Activated CD8-positive, alpha-beta T cell treated with anti-CD3 and anti-CD28 coated beads for 36 hours (primary cell): Measurements from ENCODE around the gene PPARD. TPM values are rescaled to one million over a fixed set of nuclear protein-coding genes. Genes with fewer than 3 reads are reported as not detected.
A peak's percentile ranks its signal among the peaks of the same experiment; 100 is the strongest.
"Not testable (repeated sequence)": the region's sequence is repeated elsewhere in the genome, so short reads cannot be mapped to it uniquely, and the experiment has no call there.

Experiments
- ATAC-seq: fragments of 200-7000 bp; cut with Tn5 transposase; one replicate; pipeline ENCODE4 v1.10.0; 2021; ENCODE audit warnings: mild to moderate bottlenecking, moderate library complexity
- CTCF ChIA-PET: fragments of 350-600 bp; sonication (Branson Sonifier 250); formaldehyde crosslinking; loops from one replicate; lab custom pipeline; 2021; ENCODE audit warnings: antibody characterized with exemption; lab: Charles Lee
- POLR2A ChIA-PET: fragments of 350-600 bp; sonication (Branson Sonifier 250); formaldehyde crosslinking; loops from one replicate; lab custom pipeline; 2021; ENCODE audit warnings: antibody characterized with exemption; lab: Charles Lee
- DNase-seq: peaks from one replicate; pipeline ENCODE4 v3.0.0-alpha.2; 2020
- H3K27ac Mint-ChIP-seq: one replicate; pipeline ENCODE4 v1.8.0; 2021; ENCODE audit warnings: mild to moderate bottlenecking, mixed read lengths
- H3K27me3 Mint-ChIP-seq: one replicate; pipeline ENCODE4 v1.8.0; 2021; ENCODE audit warnings: mixed read lengths
- H3K36me3 Mint-ChIP-seq: one replicate; pipeline ENCODE4 v1.8.0; 2021; ENCODE audit warnings: low read depth, mixed read lengths
- H3K4me1 Mint-ChIP-seq: one replicate; pipeline ENCODE4 v1.8.0; 2021; ENCODE audit warnings: low read depth, mixed read lengths
- H3K4me3 Mint-ChIP-seq: one replicate; pipeline ENCODE4 v1.8.0; 2021; ENCODE audit warnings: mild to moderate bottlenecking, moderate library complexity, mixed read lengths
- H3K9me3 Mint-ChIP-seq: one replicate; pipeline ENCODE4 v1.8.0; 2021; ENCODE audit warnings: mixed read lengths
- intact Hi-C: fragments of 100-400 bp; cut with micrococcal nuclease; formaldehyde crosslinking; loops from one replicate; pipeline ENCODE4 v1.10.0; 2022
- total RNA-seq, 2 experiments: library from RNA; stranded (reverse); gene quantifications; one replicate each; pipeline ENCODE4 v1.2.3, GENCODE V29; 2021
- TF ChIP-seq, protein P1 (sequence below): fragments of 200-600 bp; IDR thresholded peaks from one replicate; pipeline ENCODE4 v1.8.0; 2022; ENCODE audit warnings: antibody characterized with exemption, mild to moderate bottlenecking

The PPARD gene
- total RNA-seq, 2 experiments from 2014 or later: 26.6 to 26.7 TPM

DNA sequence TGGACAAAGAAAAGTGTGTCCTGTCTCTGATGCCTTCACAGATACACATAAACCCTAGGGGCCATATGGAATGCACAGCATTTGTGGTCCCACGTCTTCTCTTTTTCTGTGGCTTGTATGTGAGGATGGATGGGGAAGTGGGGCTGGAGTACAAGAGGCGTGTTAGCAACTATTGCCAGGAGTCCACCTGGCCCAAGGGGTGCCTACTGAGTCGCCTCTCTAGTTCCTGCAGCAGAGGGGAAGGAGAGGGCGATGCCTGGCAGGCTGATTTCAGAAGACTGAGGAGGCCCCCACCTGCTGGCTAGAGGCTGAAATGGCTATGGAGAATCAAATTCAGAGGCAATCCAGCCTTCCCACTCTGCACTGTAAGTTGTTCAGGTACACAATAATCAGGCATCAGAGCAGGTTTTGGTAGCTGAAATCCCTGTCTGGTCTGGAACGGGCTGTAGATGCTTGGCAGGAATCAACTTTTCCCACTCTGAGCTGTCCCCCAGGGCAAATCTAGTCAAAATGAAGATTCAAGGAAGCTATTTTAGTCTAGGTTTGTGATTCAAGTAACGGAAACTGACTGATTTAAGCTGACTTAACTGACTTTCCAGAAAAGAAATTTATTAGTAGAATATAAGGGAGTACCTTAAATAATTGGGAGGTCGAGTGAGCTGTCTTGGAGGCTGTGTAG is 14.9 kb upstream of the PPARD start:
- ATAC-seq (peak; percentile 95), DNase-seq (peak; percentile 88)
- Mint-ChIP-seq H3K27ac (peak overlapping the region; percentile 68), H3K36me3 (peaks cover 17% of the 10 kb centered on the region), H3K4me1 (peaks cover 18% of the 10 kb centered on the region), H3K9me3 (no peaks in the 10 kb centered on the region), H3K27me3 (no peaks in the 10 kb centered on the region), H3K4me3 (no peak overlapping the region)
- ChIA-PET POLR2A (interaction anchor here (1.2 to 3.2 kb wide), 5 partner anchors 17 to 122 kb away, joined by 3 to 19 read pairs (median 7); partner anchors contain the start of gene DEF6), CTCF (interaction anchor here (0.7 to 16.8 kb wide), 19 partner anchors 9 to 195 kb away, joined by 3 to 241 read pairs (median 10); partner anchors contain the start of genes DEF6, FANCE, PPARD and RPL10A)
- intact Hi-C loops: loop anchor here (1.0 kb wide), 1 partner anchor 30 kb away; the partner anchor contains the start of gene DEF6
- TF ChIP-seq, protein P1, sequence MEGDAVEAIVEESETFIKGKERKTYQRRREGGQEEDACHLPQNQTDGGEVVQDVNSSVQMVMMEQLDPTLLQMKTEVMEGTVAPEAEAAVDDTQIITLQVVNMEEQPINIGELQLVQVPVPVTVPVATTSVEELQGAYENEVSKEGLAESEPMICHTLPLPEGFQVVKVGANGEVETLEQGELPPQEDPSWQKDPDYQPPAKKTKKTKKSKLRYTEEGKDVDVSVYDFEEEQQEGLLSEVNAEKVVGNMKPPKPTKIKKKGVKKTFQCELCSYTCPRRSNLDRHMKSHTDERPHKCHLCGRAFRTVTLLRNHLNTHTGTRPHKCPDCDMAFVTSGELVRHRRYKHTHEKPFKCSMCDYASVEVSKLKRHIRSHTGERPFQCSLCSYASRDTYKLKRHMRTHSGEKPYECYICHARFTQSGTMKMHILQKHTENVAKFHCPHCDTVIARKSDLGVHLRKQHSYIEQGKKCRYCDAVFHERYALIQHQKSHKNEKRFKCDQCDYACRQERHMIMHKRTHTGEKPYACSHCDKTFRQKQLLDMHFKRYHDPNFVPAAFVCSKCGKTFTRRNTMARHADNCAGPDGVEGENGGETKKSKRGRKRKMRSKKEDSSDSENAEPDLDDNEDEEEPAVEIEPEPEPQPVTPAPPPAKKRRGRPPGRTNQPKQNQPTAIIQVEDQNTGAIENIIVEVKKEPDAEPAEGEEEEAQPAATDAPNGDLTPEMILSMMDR: peak; percentile 76

DNA sequence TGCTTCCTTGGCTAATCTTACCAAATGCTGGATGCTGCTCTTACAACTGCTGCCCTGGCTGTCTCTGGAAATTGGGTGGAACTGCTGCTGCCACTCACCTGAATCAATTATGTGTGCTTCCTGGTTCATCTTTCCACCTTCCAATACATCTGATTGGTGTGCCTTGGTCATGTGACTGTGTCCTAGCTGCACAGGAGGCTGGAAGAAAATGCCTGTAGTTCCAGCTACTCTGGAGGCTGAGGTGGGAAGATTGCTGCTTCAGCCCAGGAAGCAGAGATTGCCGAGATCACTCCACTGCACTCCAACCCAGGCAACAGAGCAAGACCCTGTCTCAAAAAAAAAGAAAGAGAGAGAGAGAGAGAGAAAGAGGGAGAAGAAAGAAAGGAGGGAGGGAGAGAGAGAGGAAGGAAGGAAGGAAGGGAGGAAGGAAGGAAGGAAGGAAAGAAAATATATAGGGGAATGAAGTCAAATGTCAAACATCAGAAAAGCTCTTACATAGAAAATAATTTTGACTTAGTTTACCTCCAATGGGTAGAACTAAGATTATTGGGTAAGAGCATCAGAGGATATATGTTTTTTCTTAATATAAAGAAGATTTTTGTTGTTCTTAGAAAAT is 14.1 kb upstream of the PPARD start:
- peaks cover 24% of the 10 kb centered on the region for H3K4me1 Mint-ChIP-seq
- CTCF ChIA-PET: interaction anchor here (0.7 to 16.8 kb wide), 19 partner anchors 9 to 267 kb away, joined by 3 to 241 read pairs (median 10); partner anchors contain the start of genes DEF6, FANCE, PPARD and RPL10A
- no peaks in the 10 kb centered on the region for H3K27me3 Mint-ChIP-seq
- ATAC-seq (no peak), DNase-seq (no peak)
- H3K4me3 Mint-ChIP-seq: no peak overlapping the region
- POLR2A ChIA-PET: interaction anchor here (0.7 to 3.2 kb wide), 6 partner anchors 18 to 564 kb away, joined by 3 to 19 read pairs (median 6); partner anchors contain the start of gene DEF6
- intact Hi-C loops: no loop called here
- peaks cover 15% of the 10 kb centered on the region for H3K36me3 Mint-ChIP-seq
- peak overlapping the region; percentile 14 for H3K27ac Mint-ChIP-seq
- TF ChIP-seq, protein P1: no peak
- H3K9me3 Mint-ChIP-seq: no peaks in the 10 kb centered on the region

DNA sequence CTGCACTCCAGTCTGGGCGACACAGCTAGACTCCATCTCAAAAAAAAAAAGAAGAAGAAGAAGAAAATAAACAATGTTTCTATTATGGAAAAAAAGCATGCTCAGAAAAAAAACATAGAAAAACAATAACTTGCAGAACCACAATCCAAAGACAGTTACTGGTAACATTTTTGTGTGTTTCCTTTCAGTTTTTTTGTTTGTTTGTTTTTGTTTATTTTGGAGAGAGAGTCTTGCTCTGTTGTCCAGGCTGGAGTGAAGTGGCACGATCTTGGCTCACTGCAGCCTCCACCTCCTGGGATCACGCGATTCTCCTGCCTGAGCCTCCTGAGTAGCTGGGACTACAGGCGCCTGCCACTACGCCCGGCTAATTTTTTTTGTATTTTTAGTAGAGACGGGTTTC is 13.4 kb upstream of the PPARD start:
- H3K9me3 Mint-ChIP-seq, ATAC-seq, H3K27me3 Mint-ChIP-seq, DNase-seq, intact Hi-C loops, H3K4me3 Mint-ChIP-seq, H3K27ac Mint-ChIP-seq: not testable (repeated sequence)
- H3K4me1 Mint-ChIP-seq: peaks cover 26% of the 10 kb centered on the region
- peaks cover 13% of the 10 kb centered on the region for H3K36me3 Mint-ChIP-seq
- ChIA-PET CTCF (interaction anchor here (0.7 to 16.8 kb wide), 10 partner anchors 10 to 266 kb away, joined by 3 to 241 read pairs (median 14); partner anchors contain the start of genes DEF6, PPARD and RPL10A), POLR2A (interaction anchor here (0.7 to 3.2 kb wide), 5 partner anchors 19 to 563 kb away, joined by 3 to 19 read pairs (median 7); partner anchors contain the start of gene DEF6)

DNA sequence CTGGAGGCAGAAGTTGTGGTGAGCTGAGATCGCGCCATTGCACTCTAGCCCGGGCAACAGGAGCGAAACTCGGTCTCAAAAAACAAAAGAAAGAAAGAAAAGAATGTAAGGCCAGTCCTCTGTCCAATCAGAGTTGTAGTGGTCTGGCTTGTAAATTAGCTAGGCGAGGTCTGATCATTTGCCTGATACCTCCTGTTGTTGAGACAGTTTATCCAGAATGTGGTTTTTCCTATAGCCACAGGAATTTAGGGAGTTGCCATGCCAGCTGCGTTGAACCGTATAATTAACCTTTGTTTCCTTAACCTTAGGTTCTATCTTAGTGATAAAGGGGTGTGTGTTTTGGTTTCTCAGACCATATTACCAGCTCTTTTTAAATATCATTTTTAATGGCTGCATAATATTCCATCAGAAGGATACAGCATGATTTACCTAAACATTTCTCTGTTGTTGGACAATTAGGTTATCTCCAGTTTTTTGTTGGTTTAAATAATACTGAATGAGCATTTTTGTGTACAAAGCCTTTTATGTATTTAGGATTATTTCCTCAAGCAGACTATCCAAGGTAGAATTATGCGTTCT is 11.7 kb upstream of the PPARD start:
- Mint-ChIP-seq H3K27ac (no peak overlapping the region), H3K9me3 (peaks cover 4% of the 10 kb centered on the region), H3K4me1 (peaks cover 26% of the 10 kb centered on the region), H3K4me3 (no peak overlapping the region), H3K36me3 (peaks cover 9% of the 10 kb centered on the region), H3K27me3 (no peaks in the 10 kb centered on the region)
- TF ChIP-seq, protein P1: no peak
- DNase-seq: no peak
- intact Hi-C loops: no loop called here
- ATAC-seq: no peak
- CTCF ChIA-PET: interaction anchor here (1.0 to 16.8 kb wide), 7 partner anchors 10 to 118 kb away, joined by 3 to 241 read pairs (median 7); partner anchors contain the start of genes DEF6 and PPARD
- POLR2A ChIA-PET: interaction anchor here (1.2 to 2.5 kb wide), 3 partner anchors 27 to 141 kb away, joined by 3 to 7 read pairs (median 3); partner anchors contain the start of gene RPL10A

DNA sequence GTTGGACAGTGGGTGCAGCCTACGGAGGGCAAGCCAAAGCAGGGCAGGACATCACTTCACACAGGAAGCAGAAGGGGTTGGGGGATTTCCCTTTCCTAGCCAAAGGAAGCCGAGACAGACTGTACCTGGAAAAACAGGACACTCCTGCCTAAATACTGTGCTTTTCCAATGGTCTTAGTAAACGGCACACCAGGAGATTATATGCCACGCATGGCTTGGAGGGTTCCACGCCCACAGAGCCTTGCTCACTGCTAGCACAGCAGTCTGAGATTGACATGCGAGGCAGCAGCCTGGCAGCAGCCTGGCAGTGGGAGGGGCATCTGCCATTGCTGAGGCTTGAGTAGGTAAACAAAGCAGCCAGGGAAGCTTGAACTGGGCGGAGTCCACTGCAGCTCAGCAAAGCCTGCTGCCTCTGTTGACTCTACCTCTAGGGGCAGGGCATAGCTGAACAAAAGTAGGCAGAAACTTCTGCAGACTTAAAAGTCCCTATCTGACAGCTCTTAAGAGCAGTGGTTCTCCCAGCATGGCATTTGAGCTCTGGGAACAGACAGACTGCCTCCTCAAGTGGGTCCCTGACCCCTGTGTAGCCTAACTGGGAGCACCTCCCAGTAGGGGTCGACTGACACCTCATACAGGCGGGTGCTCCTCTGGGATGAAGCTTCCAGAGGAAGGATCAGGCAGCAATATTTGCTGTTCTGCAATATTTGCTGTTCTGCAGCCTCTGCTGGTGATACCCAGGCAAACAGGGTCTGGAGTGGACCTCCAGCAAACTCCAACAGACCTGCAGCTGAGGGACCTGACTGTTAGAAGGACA is 10.1 kb upstream of the PPARD start:
- Mint-ChIP-seq H3K4me1 (peaks cover 28% of the 10 kb centered on the region), H3K27ac (peak overlapping the region; percentile 34)
- intact Hi-C loops, H3K27me3 Mint-ChIP-seq, H3K9me3 Mint-ChIP-seq, H3K36me3 Mint-ChIP-seq, H3K4me3 Mint-ChIP-seq: not testable (repeated sequence)
- POLR2A ChIA-PET: interaction anchor here (0.7 to 2.5 kb wide), 4 partner anchors 14 to 140 kb away, joined by 3 to 7 read pairs (median 4); partner anchors contain the start of gene RPL10A
- ATAC-seq (peak; percentile 70), DNase-seq (peak; percentile 65)
- CTCF ChIA-PET: interaction anchor here (0.8 to 16.8 kb wide), 6 partner anchors 10 to 120 kb away, joined by 3 to 241 read pairs (median 5); partner anchors contain the start of genes DEF6 and FANCE
